ENCODE measurements around the gene ZDBF2.
"Not testable (repeated sequence)": the region's sequence is repeated elsewhere in the genome, so short reads cannot be mapped to it uniquely, and the experiment has no call there.

The ZDBF2 gene

GRCh38 chr2:206259376-206260187, 14.9 kb upstream of the ZDBF2 start:
- DNase-seq (ENCODE audit: low read depth), result no peak

DNA sequence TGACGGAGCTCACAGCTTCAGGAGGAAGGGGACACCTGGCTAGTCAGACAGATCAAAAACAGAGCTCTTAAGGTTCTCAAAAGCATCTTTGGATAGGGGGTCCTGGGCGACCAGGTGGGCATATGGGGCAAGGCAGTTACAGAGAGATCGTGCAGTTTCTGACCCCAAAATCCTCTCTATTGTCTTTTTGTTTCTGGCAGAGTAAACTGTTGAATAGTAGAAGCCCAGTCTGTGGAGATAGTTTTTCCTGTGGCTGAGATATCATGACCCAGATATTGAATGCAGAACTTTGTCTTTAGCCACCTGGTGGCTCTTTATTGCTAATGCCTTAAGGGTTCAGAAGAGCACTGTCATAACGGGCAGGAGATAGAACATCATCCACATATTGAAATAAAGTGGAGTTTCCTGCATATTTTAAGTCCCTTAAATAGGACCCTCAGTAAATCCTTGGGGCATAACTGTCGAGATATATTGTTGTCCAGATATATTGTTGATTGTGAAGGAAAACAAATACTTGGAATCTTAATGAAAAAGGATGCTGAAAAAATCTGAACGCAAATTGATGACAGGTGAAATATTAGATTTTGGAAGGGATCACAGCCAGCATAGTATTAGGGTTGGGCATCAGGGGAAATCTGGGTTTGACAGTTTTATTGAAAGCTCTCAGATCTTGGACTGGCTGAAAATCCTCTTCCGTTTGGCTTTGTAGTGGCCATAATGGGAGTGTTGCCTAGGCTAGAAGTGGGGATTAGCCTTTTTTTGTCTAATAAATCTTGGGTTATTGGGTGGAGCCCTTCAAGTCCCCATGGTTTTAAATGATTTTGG, 14.1 kb upstream of the ZDBF2 start:
- no peak for DNase-seq (ENCODE audit: low read depth)

DNA sequence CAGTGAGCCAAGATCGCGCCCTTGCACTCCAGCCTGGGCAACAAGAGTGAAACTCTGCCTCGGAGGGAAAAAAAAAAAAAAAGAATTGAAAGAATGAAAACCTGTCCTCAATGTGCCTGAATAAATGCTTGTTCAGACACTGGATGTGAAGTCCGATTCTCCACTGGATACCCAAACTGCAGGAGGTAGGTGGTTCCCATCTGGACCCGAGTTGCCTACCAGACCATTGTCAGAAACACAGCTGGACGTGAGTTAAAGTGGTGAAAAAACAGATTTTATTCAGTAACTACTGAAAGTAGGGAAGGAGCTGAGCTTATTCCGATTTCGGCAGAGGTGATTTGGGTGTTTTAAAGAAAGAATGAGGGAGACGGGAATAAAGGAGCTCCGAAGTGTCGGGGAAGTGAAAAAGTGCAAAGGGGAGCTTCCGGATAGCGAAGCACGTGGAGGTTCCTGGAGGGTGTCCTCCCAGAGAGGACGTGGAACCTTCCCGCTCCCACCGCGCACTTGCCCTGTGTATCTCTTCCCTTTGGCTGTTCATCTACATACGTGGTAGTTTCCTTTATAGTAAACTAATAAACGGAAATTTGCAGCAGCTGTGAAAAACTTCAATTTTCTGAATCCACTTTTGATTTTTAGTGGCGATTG, 10.4 kb upstream of the ZDBF2 start:
- DNase-seq (ENCODE audit: low read depth), result no peak

DNA sequence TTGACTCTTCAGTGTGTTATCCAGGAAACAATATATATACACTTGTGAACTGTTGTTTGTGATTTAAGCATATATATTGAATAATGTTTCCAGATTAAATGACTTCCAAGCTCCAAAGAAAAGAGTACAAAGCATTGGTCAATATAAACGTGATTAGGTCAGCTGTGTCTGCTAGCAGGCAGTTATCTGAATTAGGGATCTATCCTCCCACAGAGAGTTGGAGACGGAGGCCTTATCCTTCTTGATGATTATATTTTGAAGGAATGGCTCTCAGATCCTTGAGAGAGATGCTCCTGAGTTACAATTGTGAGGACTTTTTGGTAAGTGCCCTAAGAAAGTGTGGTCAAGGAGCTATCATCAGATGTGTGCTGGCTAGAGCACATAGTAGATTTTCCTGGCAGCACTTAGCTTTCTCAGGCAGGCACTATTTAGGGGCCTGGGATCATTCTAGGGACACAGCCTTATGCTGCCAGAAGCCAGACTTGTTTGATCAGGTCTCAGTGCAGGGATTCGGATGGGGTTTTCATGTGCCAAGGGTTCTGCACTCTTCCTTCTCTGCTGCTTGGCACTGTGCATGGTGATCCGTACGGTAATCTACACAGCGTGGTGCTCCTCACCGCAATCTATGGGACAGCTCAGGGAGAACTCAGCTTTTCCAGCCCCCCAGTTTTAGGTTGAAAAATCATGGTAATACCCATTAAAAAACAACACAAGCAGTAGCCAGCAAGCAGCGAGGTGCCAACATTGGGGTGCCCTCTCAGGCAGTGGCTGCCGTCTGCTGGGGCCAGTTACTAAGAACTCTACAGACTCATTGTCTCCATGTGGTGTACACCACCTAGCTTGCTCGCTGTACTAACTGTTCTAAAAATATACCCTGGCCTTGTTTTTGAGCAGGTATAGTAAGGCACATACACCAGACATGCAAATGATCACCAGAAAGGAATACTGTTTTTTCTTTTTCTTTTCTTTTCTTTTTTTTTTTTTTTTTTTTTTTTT, 8.0 kb upstream of the ZDBF2 start:
- DNase-seq (ENCODE audit: low read depth), result no peak

- no peak for DNase-seq (ENCODE audit: low read depth)
These were observed 6.9 kb upstream of the ZDBF2 start for GRCh38 chr2:206267567-206267966.

DNA sequence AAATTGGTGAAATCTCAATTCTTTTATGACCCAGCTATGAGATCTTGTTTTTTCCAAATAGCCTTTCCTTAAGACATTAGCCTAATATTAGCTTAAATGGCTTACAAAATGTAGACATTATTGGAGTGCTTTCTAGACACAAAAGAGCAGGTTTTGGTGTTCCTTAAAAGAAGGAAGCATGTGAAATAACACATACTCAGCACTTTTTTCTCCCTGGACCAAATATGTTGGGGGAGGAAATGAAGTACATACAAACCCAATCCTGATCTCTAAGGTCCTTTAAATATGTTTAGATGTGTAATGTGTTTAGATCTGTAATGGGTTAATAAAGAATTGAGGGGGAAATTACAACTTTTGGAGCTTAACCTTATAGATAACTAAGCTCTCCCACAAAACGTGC, 3.4 kb upstream of the ZDBF2 start:
- no peak for DNase-seq (ENCODE audit: low read depth)

GRCh38 chr2:206273905-206274304, 558 bp upstream of the ZDBF2 start:
- no peak for DNase-seq (ENCODE audit: low read depth)

GRCh38 chr2:206275312-206276055, 1.0 kb downstream of the ZDBF2 start:
- DNase-seq (ENCODE audit: low read depth), result no peak

DNA sequence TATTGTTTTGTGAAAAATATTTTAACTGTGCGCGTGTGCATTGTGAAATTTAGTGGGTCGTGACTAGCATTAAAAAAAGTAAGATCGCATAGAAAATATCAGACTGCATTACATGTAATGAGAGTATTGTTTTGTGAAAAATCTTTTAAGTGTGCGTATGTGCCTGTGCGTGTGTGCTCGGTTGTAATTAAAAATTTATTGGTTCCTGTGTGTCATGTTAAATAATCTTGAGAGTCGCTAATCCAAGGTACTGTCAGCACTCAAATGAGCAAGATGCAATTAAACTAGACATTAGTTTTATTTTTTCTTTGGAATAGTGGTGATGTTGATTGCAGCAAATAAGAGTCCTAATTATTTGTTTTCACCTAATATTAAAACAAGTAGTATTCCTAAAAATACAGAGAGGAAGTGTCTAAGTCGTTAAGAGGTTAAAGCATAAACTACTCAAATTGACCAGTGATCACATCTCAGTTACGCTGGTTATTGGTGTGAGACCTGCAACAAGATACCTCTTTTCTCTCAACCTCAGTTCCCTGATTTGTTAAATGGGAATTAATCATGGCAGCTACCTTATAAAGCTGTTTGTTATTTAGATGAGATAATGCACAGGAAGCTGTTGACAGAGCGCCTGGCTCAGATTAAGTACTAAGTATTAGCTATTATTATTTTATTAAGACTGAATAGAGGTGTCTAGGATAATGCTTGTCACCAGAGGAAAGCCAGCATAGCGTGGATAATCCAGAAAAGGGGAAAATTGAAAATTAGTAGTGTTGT, 1.9 kb downstream of the ZDBF2 start:
- DNase-seq (ENCODE audit: low read depth), result no peak

DNA sequence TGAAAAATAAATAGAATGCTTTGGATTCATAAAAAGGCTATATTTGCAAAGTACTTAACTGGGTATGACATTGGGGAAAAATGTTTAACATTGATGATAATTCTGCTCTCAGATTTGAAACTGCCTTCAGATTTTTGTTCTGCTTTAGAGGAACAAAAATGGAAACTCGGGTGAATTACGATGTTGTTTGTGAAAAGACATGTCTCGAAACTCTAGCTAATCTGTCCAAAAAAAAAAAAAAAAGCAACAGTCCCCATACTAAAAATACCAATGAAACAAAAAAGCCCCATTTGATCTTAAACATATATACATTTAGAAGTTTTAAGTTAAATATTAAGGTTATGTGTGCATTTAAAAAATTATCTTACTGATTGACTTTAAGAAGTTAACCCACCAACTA, 3.0 kb downstream of the ZDBF2 start:
- DNase-seq (ENCODE audit: low read depth), result no peak

- no peak for DNase-seq (ENCODE audit: low read depth)
These were observed 8.3 kb downstream of the ZDBF2 start for GRCh38 chr2:206282746-206283145.

DNA sequence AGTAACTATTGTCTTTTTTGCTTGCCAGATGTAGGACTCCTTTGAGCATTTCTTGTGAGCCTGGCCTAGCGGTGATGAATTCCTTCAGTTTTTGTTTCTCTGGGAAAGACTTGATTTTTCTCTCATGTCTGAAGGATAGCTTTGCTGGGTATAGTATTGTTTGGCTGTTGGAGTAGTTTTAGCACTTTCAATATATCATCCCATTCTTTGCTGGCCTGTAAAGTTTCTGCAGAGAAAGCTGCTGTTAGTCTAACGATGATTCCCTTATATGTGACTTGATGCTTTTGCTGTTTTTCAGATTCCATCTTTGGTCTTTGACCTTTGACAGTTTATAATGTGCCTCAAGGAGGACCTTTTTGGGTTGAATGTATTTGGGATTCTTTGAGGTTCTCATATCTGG, 12.7 kb downstream of the ZDBF2 start:
- DNase-seq (ENCODE audit: low read depth), result no peak

GRCh38 chr2:206289391-206289790, 14.9 kb downstream of the ZDBF2 start:
- no peak for DNase-seq (ENCODE audit: low read depth)

- no peak for DNase-seq (ENCODE audit: low read depth)
These were observed 21.7 kb downstream of the ZDBF2 start for GRCh38 chr2:206296128-206296527.

GRCh38 chr2:206299608-206300007, 25.1 kb downstream of the ZDBF2 start:
- DNase-seq (ENCODE audit: low read depth), result not testable (repeated sequence)

GRCh38 chr2:206305523-206306245, 31.2 kb downstream of the ZDBF2 start:
- no peak for DNase-seq (ENCODE audit: low read depth)

DNA sequence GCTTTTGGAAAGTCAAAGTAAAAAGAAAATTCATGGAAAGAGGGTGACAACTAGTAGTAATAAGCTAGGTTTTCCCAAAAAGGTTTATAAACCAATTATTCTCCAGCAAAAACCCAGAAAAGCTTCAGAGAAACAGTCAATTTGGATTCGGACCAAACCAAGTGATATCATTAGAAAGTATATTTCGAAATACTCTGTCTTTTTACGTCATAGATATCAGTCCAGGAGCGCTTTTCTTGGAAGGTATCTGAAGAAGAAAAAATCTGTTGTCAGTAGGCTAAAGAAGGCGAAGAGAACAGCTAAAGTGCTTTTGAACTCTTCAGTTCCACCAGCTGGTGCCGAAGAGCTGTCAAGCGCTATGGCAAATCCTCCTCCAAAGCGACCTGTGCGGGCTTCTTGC, 36.6 kb downstream of the ZDBF2 start:
- no peak for DNase-seq (ENCODE audit: low read depth)

DNA sequence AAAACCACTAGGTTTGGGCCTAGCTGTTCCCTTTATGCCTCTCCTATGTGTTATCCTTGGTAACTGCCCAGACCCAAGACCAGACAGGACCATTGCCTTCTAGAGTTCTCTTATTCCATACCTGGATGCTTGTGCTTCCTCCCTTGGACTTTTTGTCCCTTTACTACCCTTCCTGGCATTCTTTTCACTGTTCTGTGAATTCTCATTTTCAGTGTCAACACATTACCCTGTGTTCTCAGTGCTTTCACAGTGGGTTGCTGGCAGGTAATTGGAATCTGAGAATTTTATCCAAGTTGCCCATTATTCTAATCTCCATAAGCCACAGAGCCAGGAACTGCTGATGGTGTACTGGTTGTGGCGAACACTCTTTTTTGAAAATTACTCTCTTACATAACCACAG, 41.7 kb downstream of the ZDBF2 start:
- DNase-seq (ENCODE audit: low read depth), result no peak

- DNase-seq (ENCODE audit: low read depth), result no peak
These were observed 48.6 kb downstream of the ZDBF2 start for GRCh38 chr2:206323033-206323432.
